Neuronal stem cell (in vitro differentiated cells): Measurements from ENCODE around the gene TNIP1.

Experiments used
- DNase-seq: peaks from one replicate; pipeline ENCODE4 v3.0.0-alpha.2; 2013; ENCODE audit warnings: low spot score
- H2AFZ ChIP-seq: one replicate; pipeline ENCODE4 v1.6.1; 2013; ENCODE audit warnings: mild to moderate bottlenecking, low read length, inconsistent platforms
- H2AK5ac ChIP-seq: 2 replicates; pipeline ENCODE4 v1.6.1; 2013; ENCODE audit warnings: low read depth, mild to moderate bottlenecking, inconsistent platforms, low read length, moderate library complexity, mixed read lengths
- H2BK120ac ChIP-seq: 2 replicates; pipeline ENCODE4 v1.6.1; 2013; ENCODE audit warnings: low read depth, mild to moderate bottlenecking, inconsistent platforms, low read length, moderate library complexity, mixed read lengths
- H2BK12ac ChIP-seq: one replicate; pipeline ENCODE4 v1.6.1; 2013; ENCODE audit warnings: low read length, inconsistent platforms
- H2BK15ac ChIP-seq: 2 replicates; pipeline ENCODE4 v1.6.1; 2013; ENCODE audit warnings: mild to moderate bottlenecking, low read length, inconsistent platforms, mixed read lengths
- H2BK5ac ChIP-seq: one replicate; pipeline ENCODE4 v1.6.1; 2013; ENCODE audit warnings: inconsistent platforms, mild to moderate bottlenecking, low read length, moderate library complexity
- H3K14ac ChIP-seq: one replicate; pipeline ENCODE4 v1.6.1; 2013; ENCODE audit warnings: low read length, inconsistent platforms
- H3K18ac ChIP-seq: 2 replicates; pipeline ENCODE4 v1.6.1; 2013; ENCODE audit warnings: low read length, inconsistent platforms
- H3K23ac ChIP-seq: 2 replicates; pipeline ENCODE4 v1.6.1; 2013; ENCODE audit warnings: low read depth, mild to moderate bottlenecking, mixed read lengths, low read length, inconsistent platforms; ENCODE audit not compliant: poor library complexity
- H3K27ac ChIP-seq: replicated peaks from 3 replicates; pipeline ENCODE4 v1.5.1; 2013; ENCODE audit warnings: low read length, inconsistent platforms
- H3K27me3 ChIP-seq, 3 experiments: 2 replicates each; pipeline ENCODE4 v1.6.1; 2013; ENCODE audit warnings: low read length in 3 of 3, mild to moderate bottlenecking in 2 of 3, inconsistent platforms in 1 of 3, low read depth in 1 of 3, mixed read lengths in 1 of 3, moderate library complexity in 1 of 3; ENCODE audit not compliant: control insufficient read depth in 3 of 3, insufficient read depth in 3 of 3
- H3K36me3 ChIP-seq, 2 donors: replicated peaks in 1 of 2; 2 replicates each; pipeline ENCODE4 v1.6.1; 2013; ENCODE audit warnings: low read length in 2 of 2; ENCODE audit not compliant: control insufficient read depth in 2 of 2, insufficient read depth in 2 of 2
- H3K4ac ChIP-seq: 2 replicates; pipeline ENCODE4 v1.6.1; 2013; ENCODE audit warnings: inconsistent platforms, mild to moderate bottlenecking, low read length, moderate library complexity
- H3K4me1 ChIP-seq, 2 donors: 1 replicate in 1 of 2; 2 replicates in 1 of 2; pipeline ENCODE4 v1.6.1; 2013; ENCODE audit warnings: low read length in 2 of 2, low read depth in 1 of 2; ENCODE audit not compliant: control insufficient read depth in 2 of 2, insufficient read depth in 1 of 2
- H3K4me2 ChIP-seq: one replicate; pipeline ENCODE4 v1.6.1; 2013; ENCODE audit warnings: mild to moderate bottlenecking, low read length, inconsistent platforms; ENCODE audit not compliant: insufficient read depth, poor library complexity, severe bottlenecking
- H3K4me3 ChIP-seq, 2 donors: 2 replicates each; pipeline ENCODE4 v1.5.1; 2013; ENCODE audit warnings: low read length in 2 of 2, mild to moderate bottlenecking in 2 of 2, inconsistent platforms in 1 of 2, moderate library complexity in 1 of 2
- H3K79me1 ChIP-seq: one replicate; pipeline ENCODE4 v1.6.1; 2013; ENCODE audit warnings: low read depth, mild to moderate bottlenecking, inconsistent platforms, low read length, moderate library complexity
- H3K9ac ChIP-seq: one replicate; pipeline ENCODE4 v1.6.1; 2013; ENCODE audit warnings: mild to moderate bottlenecking, low read depth, low read length, inconsistent platforms; ENCODE audit not compliant: poor library complexity
- H3K9me3 ChIP-seq, 2 donors: replicated peaks in 1 of 2; 2 replicates each; pipeline versions ENCODE3 to v1.6.1; 2013; ENCODE audit warnings: low read length in 2 of 2, mild to moderate bottlenecking in 2 of 2, inconsistent platforms in 1 of 2, low read depth in 1 of 2, mixed read lengths in 1 of 2, moderate library complexity in 1 of 2; ENCODE audit not compliant: control insufficient read depth in 2 of 2, insufficient read depth in 1 of 2
- H4K8ac ChIP-seq: one replicate; pipeline ENCODE4 v1.6.1; 2013; ENCODE audit warnings: low read depth, mild to moderate bottlenecking, inconsistent platforms, low read length, moderate library complexity
- H4K91ac ChIP-seq: one replicate; pipeline ENCODE4 v1.6.1; 2013; ENCODE audit warnings: low read length, low read depth, mild to moderate bottlenecking, inconsistent platforms; ENCODE audit not compliant: poor library complexity
- WGBS, 2 donors: extraction: QIAGEN DNeasy Blood & Tissue Kit; methylation state at CpG; one replicate each; pipeline ENCODE4 v1.1.7; 2013; ENCODE audit warnings: missing lambda C conversion rate in 2 of 2, mixed read lengths in 1 of 2; ENCODE audit not compliant: insufficient read length in 2 of 2, insufficient replicate concordance in 1 of 2; ENCODE audit errors: extremely low coverage in 2 of 2; 5-methylcytosine and 5-hydroxymethylcytosine counted together

TNIP1 gene

DNA sequence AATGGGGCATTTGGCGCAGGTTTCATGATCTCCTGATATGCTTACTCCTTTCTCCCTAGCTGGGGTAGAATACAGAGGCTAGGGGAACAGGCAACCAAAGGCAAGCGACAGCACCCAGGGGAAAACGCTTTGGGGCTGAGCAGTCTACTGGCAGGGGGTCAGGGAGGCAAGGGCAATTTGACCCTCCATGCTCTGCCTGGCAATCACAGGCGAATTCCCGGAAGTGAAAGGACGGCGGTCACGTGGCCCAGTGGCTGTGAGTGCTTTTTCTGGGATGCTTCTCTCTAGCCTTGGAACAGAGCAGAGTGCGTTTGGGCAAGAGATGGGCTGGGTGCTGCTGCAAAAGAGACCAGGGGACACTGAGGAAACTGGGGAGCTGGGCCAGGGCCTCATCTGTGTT, 54.7 kb downstream of the TNIP1 start:
- Histone ChIP-seq H2BK120ac (no peak overlapping the region), H4K91ac (no peak overlapping the region), H3K27ac (no peak overlapping the region), H3K4me2 (no peak overlapping the region), H2AFZ (no peak overlapping the region), H2AK5ac (no peak overlapping the region), H3K4me3 (no peak overlapping the region), H2BK5ac (no peak overlapping the region), H3K9ac (no peak overlapping the region), H2BK12ac (no peak overlapping the region), H3K23ac (no peak overlapping the region), H3K4ac (no peak overlapping the region), H3K4me1 (no peaks in the 10 kb centered on the region), H3K79me1 (no peaks in the 10 kb centered on the region), H3K36me3 (peaks cover 11 to 25% of the 10 kb centered on the region in 2 donors), H3K14ac (no peak overlapping the region), H3K27me3 (peaks cover 0 to 10% (median 0%) of the 10 kb centered on the region in 3 experiments), H3K9me3 (no peaks in the 10 kb centered on the region), H3K18ac (no peak overlapping the region), H2BK15ac (no peak overlapping the region), H4K8ac (no peak overlapping the region)
- WGBS, 2 donors: no CpG with 5 or more reads among the region's 9 CpGs
- no peak for DNase-seq

GRCh38 chr5:151025250-151025606, 55.6 kb downstream of the TNIP1 start:
- no peak overlapping the region for H3K4ac ChIP-seq
- no peak overlapping the region for H3K18ac ChIP-seq
- no peaks in the 10 kb centered on the region for H3K79me1 ChIP-seq
- no peak overlapping the region for H2BK15ac ChIP-seq
- DNase-seq: no peak
- H4K91ac ChIP-seq: no peak overlapping the region
- H3K4me1 ChIP-seq: no peaks in the 10 kb centered on the region
- no peak overlapping the region for H3K4me3 ChIP-seq
- H2BK12ac ChIP-seq: no peak overlapping the region
- H2AK5ac ChIP-seq: no peak overlapping the region
- peaks cover 8 to 21% of the 10 kb centered on the region in 2 donors for H3K36me3 ChIP-seq
- H2BK120ac ChIP-seq: no peak overlapping the region
- peaks cover 0 to 13% (median 0%) of the 10 kb centered on the region in 3 experiments for H3K27me3 ChIP-seq
- H3K14ac ChIP-seq: no peak overlapping the region
- H3K4me2 ChIP-seq: no peak overlapping the region
- H4K8ac ChIP-seq: no peak overlapping the region
- H3K9ac ChIP-seq: no peak overlapping the region
- WGBS, 2 donors: no CpG with 5 or more reads among the region's 7 CpGs
- H3K27ac ChIP-seq: no peak overlapping the region
- H3K9me3 ChIP-seq: no peaks in the 10 kb centered on the region
- H2AFZ ChIP-seq: no peak overlapping the region
- H2BK5ac ChIP-seq: no peak overlapping the region
- H3K23ac ChIP-seq: no peak overlapping the region

GRCh38 chr5:151024440-151025249, 56.2 kb downstream of the TNIP1 start:
- H3K4me3 ChIP-seq: no peak overlapping the region

GRCh38 chr5:151023651-151024050, 57.2 kb downstream of the TNIP1 start:
- H2BK15ac ChIP-seq: no peak overlapping the region
- H3K23ac ChIP-seq: no peak overlapping the region
- no peak overlapping the region for H4K91ac ChIP-seq
- no CpG with 5 or more reads among the region's 8 CpGs for WGBS, 2 donors
- H2AK5ac ChIP-seq: no peak overlapping the region
- no peak for DNase-seq
- no peak overlapping the region for H2BK120ac ChIP-seq
- no peak overlapping the region for H3K18ac ChIP-seq
- no peaks in the 10 kb centered on the region for H3K79me1 ChIP-seq
- H2AFZ ChIP-seq: no peak overlapping the region
- H3K27ac ChIP-seq: no peak overlapping the region
- H3K9ac ChIP-seq: no peak overlapping the region
- no peak overlapping the region for H2BK5ac ChIP-seq
- H2BK12ac ChIP-seq: no peak overlapping the region
- H3K4ac ChIP-seq: no peak overlapping the region
- H3K14ac ChIP-seq: no peak overlapping the region
- peaks cover 2 to 6% of the 10 kb centered on the region in 2 donors for H3K36me3 ChIP-seq
- no peak overlapping the region for H3K4me2 ChIP-seq
- H3K4me1 ChIP-seq: no peaks in the 10 kb centered on the region
- no peak overlapping the region for H4K8ac ChIP-seq
- no peak overlapping the region for H3K4me3 ChIP-seq
- H3K9me3 ChIP-seq: no peaks in the 10 kb centered on the region
- H3K27me3 ChIP-seq: peaks cover 0 to 26% (median 0%) of the 10 kb centered on the region in 3 experiments

More at GRCh38 chr5:151024440-151025249, 56.2 kb downstream of the TNIP1 start:
- Histone ChIP-seq H2BK120ac (no peak overlapping the region), H3K23ac (no peak overlapping the region), H3K4ac (no peak overlapping the region), H2BK5ac (no peak overlapping the region), H2BK12ac (no peak overlapping the region), H2AFZ (no peak overlapping the region), H2BK15ac (no peak overlapping the region), H4K8ac (no peak overlapping the region), H3K36me3 (peaks cover 3 to 15% of the 10 kb centered on the region in 2 donors), H3K18ac (no peak overlapping the region), H2AK5ac (no peak overlapping the region), H3K9me3 (no peaks in the 10 kb centered on the region), H3K27me3 (peaks cover 0 to 16% (median 0%) of the 10 kb centered on the region in 3 experiments), H3K79me1 (no peaks in the 10 kb centered on the region), H3K4me1 (no peaks in the 10 kb centered on the region), H3K27ac (no peak overlapping the region), H4K91ac (no peak overlapping the region), H3K9ac (no peak overlapping the region), H3K14ac (no peak overlapping the region), H3K4me2 (no peak overlapping the region)
- WGBS, 2 donors: no CpG with 5 or more reads among the region's 7 CpGs
- DNase-seq: no peak
